DMS153 (cell line): ENCODE measurements around the gene ERLIN1.
"Not testable (repeated sequence)": the region's sequence is repeated elsewhere in the genome, so short reads cannot be mapped to it uniquely, and the experiment has no call there.

Source experiments
- DNase-seq: peaks from one replicate; lab custom pipeline; 2025; lab: John Stamatoyannopoulos, UW

The ERLIN1 gene

GRCh38 chr10:100133801-100134200 lies 52.0 kb downstream of the ERLIN1 start:
- no peak for DNase-seq

GRCh38 chr10:100132427-100132826 lies 53.4 kb downstream of the ERLIN1 start:
- DNase-seq, result no peak

GRCh38 chr10:100131571-100131970 lies 54.3 kb downstream of the ERLIN1 start:
- no peak for DNase-seq

GRCh38 chr10:100130831-100131230 lies 55.0 kb downstream of the ERLIN1 start:
- DNase-seq, result no peak

- no peak for DNase-seq
These were observed 56.4 kb downstream of the ERLIN1 start for GRCh38 chr10:100129424-100129823.

GRCh38 chr10:100128951-100129350 lies 56.9 kb downstream of the ERLIN1 start:
- DNase-seq, result no peak

- DNase-seq, result not testable (repeated sequence)
These were observed 60.5 kb downstream of the ERLIN1 start for GRCh38 chr10:100125335-100125734.

- no peak for DNase-seq
These were observed 61.7 kb downstream of the ERLIN1 start for GRCh38 chr10:100124097-100124496.

- DNase-seq, result no peak
These were observed 63.0 kb downstream of the ERLIN1 start for GRCh38 chr10:100122780-100123179.

- DNase-seq, result no peak
These were observed 65.3 kb downstream of the ERLIN1 start for GRCh38 chr10:100120550-100120949.

- DNase-seq, result no peak
These were observed 66.1 kb downstream of the ERLIN1 start for GRCh38 chr10:100119726-100120125.

GRCh38 chr10:100114976-100115770 lies 70.7 kb downstream of the ERLIN1 start:
- no peak for DNase-seq

GRCh38 chr10:100114460-100114859 lies 71.4 kb downstream of the ERLIN1 start:
- no peak for DNase-seq

GRCh38 chr10:100109670-100110069 lies 76.2 kb downstream of the ERLIN1 start:
- DNase-seq, result no peak

- no peak for DNase-seq
These were observed 79.0 kb downstream of the ERLIN1 start for GRCh38 chr10:100106865-100107264.

GRCh38 chr10:100104300-100104699 lies 81.5 kb downstream of the ERLIN1 start:
- DNase-seq, result no peak

GRCh38 chr10:100103581-100103980 lies 82.2 kb downstream of the ERLIN1 start:
- DNase-seq, result no peak

- DNase-seq, result peak; percentile 86
These were observed 84.4 kb downstream of the ERLIN1 start for GRCh38 chr10:100101192-100102076.

GRCh38 chr10:100100651-100101184 lies 85.1 kb downstream of the ERLIN1 start:
- DNase-seq, result no peak
